Hindlimb muscle (tissue), 1 donor: ENCODE data around the gene ANP32A. TPM values are rescaled to one million over a fixed set of nuclear protein-coding genes. Genes with fewer than 3 reads are reported as not detected.

ENCODE experiments used
- DNase-seq: peaks from one replicate; pipeline ENCODE4 v3.0.0-alpha.2; 2013
- polyA plus RNA-seq: library from polyadenylated mRNA; unstranded; fragments of 120-200 nt; gene quantifications from one replicate; pipeline ENCODE4 v1.2.1, GENCODE V29; 2013; ENCODE audit not compliant: insufficient read length

Gene ANP32A
- polyA plus RNA-seq, 1 donor = 158 TPM

- peak; percentile 85 for DNase-seq
Observed at GRCh38 chr15:68819495-68820294, 1.0 kb downstream of the ANP32A start.

GRCh38 chr15:68818769-68819494 is 1.8 kb downstream of the ANP32A start:
- peak; percentile 69 for DNase-seq

GRCh38 chr15:68818066-68818768 is 2.5 kb downstream of the ANP32A start:
- DNase-seq = peak; percentile 67

GRCh38 chr15:68817304-68818065 is 3.2 kb downstream of the ANP32A start:
- peak; percentile 81 for DNase-seq

GRCh38 chr15:68816795-68817303 is 3.8 kb downstream of the ANP32A start:
- DNase-seq = no peak

GRCh38 chr15:68816158-68816557 is 4.5 kb downstream of the ANP32A start:
- DNase-seq = no peak

GRCh38 chr15:68815598-68815997 is 5.1 kb downstream of the ANP32A start:
- DNase-seq = no peak

- DNase-seq = no peak
Observed at GRCh38 chr15:68814596-68814995, 6.1 kb downstream of the ANP32A start.

GRCh38 chr15:68812597-68813431 is 7.9 kb downstream of the ANP32A start:
- DNase-seq = no peak

GRCh38 chr15:68812069-68812468 is 8.6 kb downstream of the ANP32A start:
- DNase-seq = no peak

- DNase-seq = no peak
Observed at GRCh38 chr15:68809517-68809916, 11.2 kb downstream of the ANP32A start.

- DNase-seq = no peak
Observed at GRCh38 chr15:68808770-68809169, 11.9 kb downstream of the ANP32A start.

- DNase-seq = no peak
Observed at GRCh38 chr15:68808091-68808490, 12.6 kb downstream of the ANP32A start.

- DNase-seq = no peak
Observed at GRCh38 chr15:68807249-68807648, 13.4 kb downstream of the ANP32A start.

- no peak for DNase-seq
Observed at GRCh38 chr15:68806220-68807060, 14.3 kb downstream of the ANP32A start.

GRCh38 chr15:68802373-68802772 is 18.3 kb downstream of the ANP32A start:
- DNase-seq = no peak

GRCh38 chr15:68801572-68802148 is 19.0 kb downstream of the ANP32A start:
- no peak for DNase-seq

GRCh38 chr15:68800875-68801274 is 19.8 kb downstream of the ANP32A start:
- no peak for DNase-seq

- no peak for DNase-seq
Observed at GRCh38 chr15:68798346-68799094, 22.2 kb downstream of the ANP32A start.
